Neural cell (in vitro differentiated cells): ENCODE measurements around the gene LILRB3.

Source experiments
- EP300 ChIP-seq: fragments of 450-650 bp; conservative IDR thresholded peaks from 2 replicates; pipeline ENCODE4 v1.6.1; 2014; ENCODE audit warnings: antibody characterized with exemption, mild to moderate bottlenecking, moderate library complexity; ENCODE audit not compliant: poor library complexity, severe bottlenecking
- EZH2 ChIP-seq: fragments of 200-600, 300-800 bp; shearing (Covaris generic), sonication (generic); IDR thresholded peaks from 2 replicates; pipeline ENCODE4 v1.6.1; 2014; ENCODE audit warnings: antibody characterized with exemption, low read length, borderline replicate concordance, mild to moderate bottlenecking; ENCODE audit not compliant: insufficient read depth, poor library complexity, severe bottlenecking
- MXI1 ChIP-seq: fragments of 450-650 bp; conservative IDR thresholded peaks from 2 replicates; pipeline ENCODE4 v1.6.1; 2014; ENCODE audit warnings: antibody characterized with exemption, mild to moderate bottlenecking; ENCODE audit not compliant: poor library complexity, severe bottlenecking
- POLR2AphosphoS5 ChIP-seq: IDR thresholded peaks from 2 replicates; pipeline ENCODE4 v1.6.1; 2012
- RAD21 ChIP-seq: fragments of 450-650 bp; conservative IDR thresholded peaks from 2 replicates; pipeline ENCODE4 v1.6.1; 2014; ENCODE audit warnings: antibody characterized with exemption, mild to moderate bottlenecking, moderate library complexity
- SMC3 ChIP-seq: fragments of 450-650 bp; conservative IDR thresholded peaks from 2 replicates; pipeline ENCODE4 v1.6.1; 2014; ENCODE audit warnings: antibody characterized with exemption, mild to moderate bottlenecking, moderate library complexity; ENCODE audit not compliant: poor library complexity
- TAF1 ChIP-seq: IDR thresholded peaks from 2 replicates; pipeline ENCODE4 v1.6.1; 2012; ENCODE audit warnings: low read depth
- TF ChIP-seq, protein P1 (sequence below): fragments of 450-650 bp; IDR thresholded peaks from 2 replicates; pipeline ENCODE4 v1.5.1; 2014; ENCODE audit warnings: antibody characterized with exemption, mild to moderate bottlenecking, moderate library complexity; ENCODE audit not compliant: poor library complexity, severe bottlenecking

DNA sequence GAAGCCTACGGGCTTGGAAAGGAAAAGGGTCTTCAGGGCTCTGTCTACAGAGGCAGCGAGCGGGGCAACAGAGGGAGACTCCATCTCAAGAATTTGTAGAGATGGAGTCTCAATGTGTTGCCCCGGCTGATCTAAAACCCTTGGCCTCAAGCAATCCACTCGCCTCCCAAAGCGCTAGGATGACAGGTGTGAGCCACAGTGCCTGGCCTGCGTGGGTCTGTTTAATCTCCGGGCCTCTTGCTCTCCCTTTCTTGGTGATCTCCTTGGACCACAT lies 14.1 kb downstream of the LILRB3 start:
- TF ChIP-seq POLR2AphosphoS5, result no peak
- no peak for TF ChIP-seq MXI1
- TF ChIP-seq, protein P1, sequence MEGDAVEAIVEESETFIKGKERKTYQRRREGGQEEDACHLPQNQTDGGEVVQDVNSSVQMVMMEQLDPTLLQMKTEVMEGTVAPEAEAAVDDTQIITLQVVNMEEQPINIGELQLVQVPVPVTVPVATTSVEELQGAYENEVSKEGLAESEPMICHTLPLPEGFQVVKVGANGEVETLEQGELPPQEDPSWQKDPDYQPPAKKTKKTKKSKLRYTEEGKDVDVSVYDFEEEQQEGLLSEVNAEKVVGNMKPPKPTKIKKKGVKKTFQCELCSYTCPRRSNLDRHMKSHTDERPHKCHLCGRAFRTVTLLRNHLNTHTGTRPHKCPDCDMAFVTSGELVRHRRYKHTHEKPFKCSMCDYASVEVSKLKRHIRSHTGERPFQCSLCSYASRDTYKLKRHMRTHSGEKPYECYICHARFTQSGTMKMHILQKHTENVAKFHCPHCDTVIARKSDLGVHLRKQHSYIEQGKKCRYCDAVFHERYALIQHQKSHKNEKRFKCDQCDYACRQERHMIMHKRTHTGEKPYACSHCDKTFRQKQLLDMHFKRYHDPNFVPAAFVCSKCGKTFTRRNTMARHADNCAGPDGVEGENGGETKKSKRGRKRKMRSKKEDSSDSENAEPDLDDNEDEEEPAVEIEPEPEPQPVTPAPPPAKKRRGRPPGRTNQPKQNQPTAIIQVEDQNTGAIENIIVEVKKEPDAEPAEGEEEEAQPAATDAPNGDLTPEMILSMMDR, result no peak
- TF ChIP-seq RAD21, result no peak
- TF ChIP-seq EZH2, result no peak
- TF ChIP-seq TAF1, result no peak
- TF ChIP-seq SMC3, result no peak
- TF ChIP-seq EP300, result no peak
